Measurements from ENCODE around the gene ICE2. TPM values are rescaled to one million over a fixed set of nuclear protein-coding genes. Genes with fewer than 3 reads are reported as not detected.
"Not testable (repeated sequence)": the region's sequence is repeated elsewhere in the genome, so short reads cannot be mapped to it uniquely, and the experiment has no call there.

ICE2 gene
- total and polyA plus RNA-seq, 7 experiments from 2014 or later: 44.8 to 70.9 (median 54.7) TPM

DNA sequence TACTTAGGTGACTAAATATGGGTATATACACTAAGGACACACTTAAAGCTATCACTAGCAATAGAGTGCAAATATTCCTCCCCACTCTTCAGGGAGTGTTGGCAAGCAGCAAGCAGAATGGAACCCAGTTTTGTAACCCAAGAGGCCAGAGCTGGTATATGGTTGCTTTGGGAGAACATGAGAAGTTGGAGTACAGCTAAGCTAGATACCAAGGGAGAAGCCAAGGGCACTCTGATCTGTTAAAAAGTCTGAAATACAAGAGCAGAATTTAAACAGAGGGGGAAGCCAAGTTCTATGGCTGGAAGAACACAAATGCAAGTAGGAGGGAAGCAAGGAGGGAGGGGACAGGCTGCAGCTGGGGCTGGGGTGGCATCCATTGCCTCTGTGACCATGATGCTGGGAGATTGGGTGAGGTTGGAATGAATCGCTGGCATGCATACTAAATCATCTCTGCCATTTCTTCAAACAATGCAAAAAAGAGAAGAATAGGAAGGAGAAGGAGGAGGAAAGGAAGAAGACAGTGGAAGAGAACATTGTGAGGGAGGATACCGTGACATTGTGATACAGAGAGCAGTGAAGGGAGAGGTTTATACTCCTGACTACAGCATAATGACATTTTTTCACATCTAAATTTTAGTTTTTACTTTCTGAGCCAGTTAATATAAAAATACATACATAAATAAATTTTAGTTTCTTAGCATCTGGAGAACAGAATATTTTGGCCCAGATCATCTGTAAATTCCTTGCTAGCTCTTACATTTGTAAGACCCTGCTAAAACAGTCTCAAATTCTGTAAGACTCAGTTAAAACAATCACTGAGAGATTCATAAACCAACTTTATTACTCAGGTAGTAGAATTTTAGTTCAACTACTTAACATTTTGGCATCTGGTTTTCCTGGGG lies 72.2 kb downstream of the ICE2 start:
- Mint-ChIP-seq H3K27ac (no peak overlapping the region), H3K4me1 (peaks cover 8 to 14% (median 9%) of the 10 kb centered on the region in 7 donors), H3K27me3 (peaks cover 0 to 17% (median 0%) of the 10 kb centered on the region in 5 donors), H3K36me3 (peaks cover 0 to 13% (median 0%) of the 10 kb centered on the region in 5 donors), H3K9me3 (peaks cover 0 to 6% (median 0%) of the 10 kb centered on the region in 11 donors), H3K4me3 (no peak overlapping the region)
- Histone ChIP-seq H3K27ac (ENCODE audit: low read depth, low read length) (no peak overlapping the region), H3K4me3 (ENCODE audit: low read length) (no peak overlapping the region), H3K27me3 (ENCODE audit: control insufficient read depth in 2 of 2, insufficient read depth in 2 of 2, low read length in 2 of 2) (no peaks in the 10 kb centered on the region), H3K36me3 (ENCODE audit: control insufficient read depth in 2 of 3, insufficient read depth in 3 of 3, low read length in 3 of 3) (no peaks in the 10 kb centered on the region), H3K9me3 (ENCODE audit: control insufficient read depth in 2 of 3, low read length in 3 of 3) (no peaks in the 10 kb centered on the region), H3K4me1 (ENCODE audit: control insufficient read depth in 2 of 2, insufficient read depth in 2 of 2, low read length in 2 of 2) (peaks cover 5 to 18% of the 10 kb centered on the region in 2 donors)
- ChIA-PET CTCF (interaction anchor here (0.6 to 1.1 kb wide), 3 partner anchors 47 to 178 kb away, joined by 3 to 5 read pairs (median 3); no protein-coding TSS in a partner anchor), POLR2A (interaction anchor here (0.6 to 1.2 kb wide), 2 partner anchors 9 to 71 kb away, joined by 3 read pairs; partner anchors contain the start of gene ANXA2)
- DNase-seq (no peak), ATAC-seq (no peak)
- intact Hi-C loops (cut with micrococcal nuclease): no loop called here

DNA sequence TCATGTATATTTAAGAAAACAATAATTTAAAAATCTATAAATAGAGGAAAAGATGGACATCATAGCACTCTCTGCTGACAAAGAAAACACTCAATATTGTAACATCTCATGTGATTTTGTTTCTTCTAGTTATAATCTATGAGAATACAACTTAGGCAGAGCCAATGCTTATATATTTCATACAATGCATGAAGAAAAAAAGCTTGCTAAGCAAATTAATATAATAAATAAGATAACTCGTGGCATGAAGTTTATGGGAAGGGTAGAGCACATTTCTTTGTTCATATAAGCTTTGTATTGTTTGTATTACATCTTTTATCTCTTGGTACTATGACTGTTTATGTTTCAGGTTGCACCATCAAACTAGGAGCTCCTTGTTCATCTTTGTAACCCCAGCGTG lies 73.5 kb downstream of the ICE2 start:
- ChIA-PET POLR2A (interaction anchor here (1.2 kb wide), 1 partner anchor 10 kb away, joined by 3 read pairs; no protein-coding TSS in a partner anchor), CTCF (no interaction called here)
- no peaks in the 10 kb centered on the region for H3K9me3 ChIP-seq (ENCODE audit: control insufficient read depth in 2 of 3, low read length in 3 of 3)
- peaks cover 0 to 17% (median 0%) of the 10 kb centered on the region in 5 donors for H3K27me3 Mint-ChIP-seq
- no peaks in the 10 kb centered on the region for H3K27me3 ChIP-seq (ENCODE audit: control insufficient read depth in 2 of 2, insufficient read depth in 2 of 2, low read length in 2 of 2)
- no peaks in the 10 kb centered on the region for H3K36me3 ChIP-seq (ENCODE audit: control insufficient read depth in 2 of 3, insufficient read depth in 3 of 3, low read length in 3 of 3)
- H3K36me3 Mint-ChIP-seq: peaks cover 0 to 13% (median 0%) of the 10 kb centered on the region in 5 donors
- ATAC-seq (no peak), DNase-seq (no peak)
- H3K4me1 Mint-ChIP-seq: peaks cover 8 to 20% (median 9%) of the 10 kb centered on the region in 7 donors
- H3K4me1 ChIP-seq (ENCODE audit: control insufficient read depth in 2 of 2, insufficient read depth in 2 of 2, low read length in 2 of 2): peaks cover 5 to 18% of the 10 kb centered on the region in 2 donors
- intact Hi-C loops (cut with micrococcal nuclease): no loop called here
- no peak overlapping the region for H3K4me3 ChIP-seq (ENCODE audit: low read length)
- H3K27ac Mint-ChIP-seq: no peak overlapping the region
- H3K9me3 Mint-ChIP-seq: peaks cover 0 to 6% (median 0%) of the 10 kb centered on the region in 11 donors
- no peak overlapping the region for H3K4me3 Mint-ChIP-seq
- no peak overlapping the region for H3K27ac ChIP-seq (ENCODE audit: low read depth, low read length)

DNA sequence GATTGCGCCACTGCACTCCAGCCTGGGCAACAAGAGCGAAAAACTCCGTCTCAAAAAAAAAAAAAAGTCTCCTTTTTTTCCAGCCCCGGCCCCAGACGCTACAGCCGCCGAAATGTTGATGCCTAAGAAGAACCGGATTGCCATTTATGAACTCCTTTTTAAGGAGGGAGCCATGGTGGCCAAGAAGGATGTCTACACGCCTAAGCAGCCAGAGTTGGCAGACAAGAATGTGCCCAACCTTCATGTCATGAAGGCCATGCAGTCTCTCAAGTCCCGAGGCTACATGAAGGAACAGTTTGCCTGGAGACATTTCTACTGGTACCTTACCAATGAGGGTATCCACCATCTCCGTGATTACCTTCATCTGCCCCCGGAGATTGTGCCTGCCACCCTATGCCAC lies 74.6 kb downstream of the ICE2 start:
- H3K4me3 Mint-ChIP-seq; POLR2A ChIA-PET; H3K27ac ChIP-seq (ENCODE audit: low read depth, low read length); H3K4me3 ChIP-seq (ENCODE audit: low read length); intact Hi-C loops (cut with micrococcal nuclease); ATAC-seq; H3K27me3 ChIP-seq (ENCODE audit: control insufficient read depth in 2 of 2, insufficient read depth in 2 of 2, low read length in 2 of 2); DNase-seq; H3K27ac Mint-ChIP-seq; H3K36me3 ChIP-seq (ENCODE audit: control insufficient read depth in 2 of 3, insufficient read depth in 3 of 3, low read length in 3 of 3); H3K9me3 Mint-ChIP-seq; H3K9me3 ChIP-seq (ENCODE audit: control insufficient read depth in 2 of 3, low read length in 3 of 3): not testable (repeated sequence)
- CTCF ChIA-PET: interaction anchor here (1.1 kb wide), 1 partner anchor 45 kb away, joined by 3 read pairs; no protein-coding TSS in a partner anchor
- peaks cover 0 to 17% (median 0%) of the 10 kb centered on the region in 5 donors for H3K27me3 Mint-ChIP-seq
- H3K36me3 Mint-ChIP-seq: peaks cover 0 to 13% (median 0%) of the 10 kb centered on the region in 5 donors
- H3K4me1 Mint-ChIP-seq: peaks cover 10 to 29% (median 12%) of the 10 kb centered on the region in 7 donors
- H3K4me1 ChIP-seq (ENCODE audit: control insufficient read depth in 2 of 2, insufficient read depth in 2 of 2, low read length in 2 of 2): peaks cover 6 to 17% of the 10 kb centered on the region in 2 donors

DNA sequence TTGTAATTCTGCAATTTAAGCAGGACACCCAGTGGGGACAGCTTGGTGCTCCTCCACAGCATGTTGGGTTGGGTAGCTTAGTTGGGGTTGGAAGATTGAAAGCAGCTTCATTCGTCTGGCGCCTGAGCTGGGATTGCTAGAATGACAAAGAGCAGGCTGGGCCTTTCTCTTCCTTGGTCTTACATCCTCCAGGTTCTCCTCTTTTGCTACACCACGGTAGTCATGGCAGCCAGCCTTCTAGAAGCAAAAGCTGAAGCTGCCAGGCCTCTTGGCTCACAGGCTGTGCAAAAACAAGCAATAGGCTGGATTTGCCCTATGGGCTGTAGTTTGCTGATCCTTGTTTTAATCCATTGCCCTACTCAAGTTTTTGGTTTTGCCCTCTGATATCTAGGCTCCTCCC lies 78.0 kb downstream of the ICE2 start:
- no peak for ATAC-seq
- Mint-ChIP-seq H3K9me3 (peaks cover 0 to 7% (median 0%) of the 10 kb centered on the region in 11 donors), H3K27ac (peak overlapping the region in 7 of 9 donors; percentile 32 to 91 (median 56)), H3K36me3 (peaks cover 0 to 13% (median 0%) of the 10 kb centered on the region in 5 donors), H3K4me3 (no peak overlapping the region), H3K27me3 (peaks cover 0 to 16% (median 0%) of the 10 kb centered on the region in 5 donors), H3K4me1 (peaks cover 10 to 39% (median 26%) of the 10 kb centered on the region in 7 donors)
- Histone ChIP-seq H3K27me3 (ENCODE audit: control insufficient read depth in 2 of 2, insufficient read depth in 2 of 2, low read length in 2 of 2) (no peaks in the 10 kb centered on the region), H3K4me1 (ENCODE audit: control insufficient read depth in 2 of 2, insufficient read depth in 2 of 2, low read length in 2 of 2) (peaks cover 6 to 17% of the 10 kb centered on the region in 2 donors), H3K27ac (ENCODE audit: low read depth, low read length) (no peak overlapping the region), H3K36me3 (ENCODE audit: control insufficient read depth in 2 of 3, insufficient read depth in 3 of 3, low read length in 3 of 3) (no peaks in the 10 kb centered on the region), H3K9me3 (ENCODE audit: control insufficient read depth in 2 of 3, low read length in 3 of 3) (no peaks in the 10 kb centered on the region), H3K4me3 (ENCODE audit: low read length) (no peak overlapping the region)
- POLR2A ChIA-PET: interaction anchor here (0.5 to 0.7 kb wide), 2 partner anchors 15 to 43 kb away, joined by 3 read pairs; no protein-coding TSS in a partner anchor
- intact Hi-C loops (cut with micrococcal nuclease): no loop called here
- DNase-seq: no peak
- CTCF ChIA-PET: no interaction called here

DNA sequence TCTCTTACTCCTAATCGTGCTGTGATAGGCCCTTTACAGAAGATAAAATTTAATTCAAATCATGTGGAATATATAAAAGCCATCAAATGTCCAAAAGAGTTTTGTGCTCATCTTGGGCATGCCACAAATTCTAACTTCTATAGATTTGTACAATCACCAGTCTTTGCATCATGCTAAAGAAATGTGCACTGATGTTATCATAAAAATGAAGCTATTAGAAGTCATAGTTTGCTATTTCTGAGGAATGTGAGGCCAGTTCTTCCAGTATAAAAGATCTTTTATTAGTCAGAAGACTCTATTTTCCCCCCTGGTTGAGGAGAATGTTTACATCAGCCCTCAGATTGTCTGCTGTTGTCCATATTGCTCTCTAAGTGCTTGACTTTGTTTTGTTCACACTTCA lies 79.0 kb downstream of the ICE2 start:
- no peak for ATAC-seq
- peak overlapping the region in 6 of 9 donors; percentile 91 to 98 (median 96) for H3K27ac Mint-ChIP-seq
- peaks cover 6 to 22% of the 10 kb centered on the region in 2 donors for H3K4me1 ChIP-seq (ENCODE audit: control insufficient read depth in 2 of 2, insufficient read depth in 2 of 2, low read length in 2 of 2)
- DNase-seq: no peak
- H3K27ac ChIP-seq (ENCODE audit: low read depth, low read length): no peak overlapping the region
- H3K4me3 ChIP-seq (ENCODE audit: low read length): no peak overlapping the region
- ChIA-PET CTCF (interaction anchor here (1.2 kb wide), 1 partner anchor 9 kb away, joined by 4 read pairs; no protein-coding TSS in a partner anchor), POLR2A (interaction anchor here (0.6 to 2.3 kb wide), 3 partner anchors 9 to 24 kb away, joined by 3 to 17 read pairs (median 5); no protein-coding TSS in a partner anchor)
- H3K27me3 Mint-ChIP-seq: peaks cover 0 to 16% (median 0%) of the 10 kb centered on the region in 5 donors
- H3K27me3 ChIP-seq (ENCODE audit: control insufficient read depth in 2 of 2, insufficient read depth in 2 of 2, low read length in 2 of 2): no peaks in the 10 kb centered on the region
- intact Hi-C loops (cut with micrococcal nuclease): loop anchor here (1.0 to 5.0 kb wide), 7 partner anchors 8 to 1413 kb away; partner anchors contain the start of gene RNF111 (in 1 of the 2)
- H3K4me3 Mint-ChIP-seq: peak overlapping the region in 4 of 10 donors; percentile 19 to 88 (median 85)
- peaks cover 0 to 7% (median 0%) of the 10 kb centered on the region in 11 donors for H3K9me3 Mint-ChIP-seq
- H3K4me1 Mint-ChIP-seq: peaks cover 10 to 48% (median 29%) of the 10 kb centered on the region in 7 donors
- peaks cover 0 to 19% (median 0%) of the 10 kb centered on the region in 5 donors for H3K36me3 Mint-ChIP-seq
- no peaks in the 10 kb centered on the region for H3K36me3 ChIP-seq (ENCODE audit: control insufficient read depth in 2 of 3, insufficient read depth in 3 of 3, low read length in 3 of 3)
- H3K9me3 ChIP-seq (ENCODE audit: control insufficient read depth in 2 of 3, low read length in 3 of 3): no peaks in the 10 kb centered on the region

DNA sequence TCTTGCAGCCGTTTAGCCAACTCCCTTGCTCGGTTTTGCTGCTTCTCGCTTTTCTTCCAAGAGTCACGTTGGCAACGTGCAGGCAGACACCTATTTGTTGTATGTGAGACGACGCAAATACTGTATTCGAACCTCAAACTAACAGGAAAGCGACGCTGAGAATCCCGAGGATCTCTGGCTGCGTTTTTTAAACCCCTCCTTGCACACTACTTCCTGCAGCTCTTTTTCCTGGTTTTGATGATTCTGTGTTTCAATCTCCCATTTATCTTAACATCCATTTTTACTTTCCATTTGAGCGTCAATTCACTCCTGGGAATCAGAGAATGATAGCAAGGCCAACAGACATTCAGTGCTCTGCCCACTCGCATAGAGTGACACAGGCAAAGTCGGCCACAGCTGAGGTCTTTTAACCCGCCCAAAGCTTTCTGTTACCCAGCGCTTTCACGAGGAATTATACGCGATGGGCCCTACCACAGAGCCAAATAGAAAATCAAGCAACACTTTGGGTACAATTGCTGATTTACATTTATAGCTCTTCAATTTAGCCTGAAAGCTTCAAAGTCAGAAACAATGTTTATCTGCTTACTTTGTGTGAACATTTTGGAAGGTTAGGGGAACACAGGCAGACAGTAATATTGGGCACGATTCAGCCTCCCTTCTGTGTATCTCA lies 79.6 kb downstream of the ICE2 start:
- Mint-ChIP-seq H3K4me1 (peaks cover 10 to 53% (median 29%) of the 10 kb centered on the region in 7 donors), H3K27me3 (peaks cover 0 to 16% (median 0%) of the 10 kb centered on the region in 5 donors), H3K4me3 (peak overlapping the region; percentile 78 to 92 (median 85)), H3K36me3 (peaks cover 0 to 19% (median 0%) of the 10 kb centered on the region in 5 donors), H3K27ac (peak overlapping the region; percentile 87 to 98 (median 95)), H3K9me3 (peaks cover 0 to 7% (median 0%) of the 10 kb centered on the region in 11 donors)
- Histone ChIP-seq H3K27ac (ENCODE audit: low read depth, low read length) (peak overlapping the region; percentile 15), H3K27me3 (ENCODE audit: control insufficient read depth in 2 of 2, insufficient read depth in 2 of 2, low read length in 2 of 2) (no peaks in the 10 kb centered on the region), H3K4me3 (ENCODE audit: low read length) (peak overlapping the region; percentile 72), H3K36me3 (ENCODE audit: control insufficient read depth in 2 of 3, insufficient read depth in 3 of 3, low read length in 3 of 3) (no peaks in the 10 kb centered on the region), H3K9me3 (ENCODE audit: control insufficient read depth in 2 of 3, low read length in 3 of 3) (no peaks in the 10 kb centered on the region), H3K4me1 (ENCODE audit: control insufficient read depth in 2 of 2, insufficient read depth in 2 of 2, low read length in 2 of 2) (peaks cover 6 to 22% of the 10 kb centered on the region in 2 donors)
- no peak for ATAC-seq
- peak in 3 of 9 donors; percentile 4 to 23 (median 10) for DNase-seq
- CTCF ChIA-PET: interaction anchor here (1.2 kb wide), 1 partner anchor 10 kb away, joined by 4 read pairs; no protein-coding TSS in a partner anchor
- intact Hi-C loops (cut with micrococcal nuclease): loop anchor here (1.0 to 5.0 kb wide), 7 partner anchors 9 to 1412 kb away; partner anchors contain the start of gene RNF111 (in 1 of the 2)
- POLR2A ChIA-PET: interaction anchor here (0.6 to 2.3 kb wide), 7 partner anchors 10 to 80 kb away, joined by 3 to 17 read pairs (median 5); no protein-coding TSS in a partner anchor
